HUES48 (cell line): ENCODE measurements around the gene LRRC4B.
"Not testable (repeated sequence)": the region's sequence is repeated elsewhere in the genome, so short reads cannot be mapped to it uniquely, and the experiment has no call there.

ENCODE experiments used
- H3K27ac ChIP-seq: one replicate; pipeline ENCODE4 v1.7.0; 2013; ENCODE audit warnings: low read depth, low read length, inconsistent platforms
- H3K27me3 ChIP-seq: 2 replicates; pipeline ENCODE4 v1.6.1; 2013; ENCODE audit warnings: mild to moderate bottlenecking, low read length; ENCODE audit not compliant: control insufficient read depth, insufficient read depth
- H3K36me3 ChIP-seq: 2 replicates; pipeline ENCODE4 v1.6.1; 2013; ENCODE audit warnings: low read length; ENCODE audit not compliant: control insufficient read depth, insufficient read depth
- H3K4me1 ChIP-seq: 2 replicates; pipeline ENCODE4 v1.6.1; 2013; ENCODE audit warnings: mild to moderate bottlenecking, low read length; ENCODE audit not compliant: control insufficient read depth, insufficient read depth
- H3K4me3 ChIP-seq: 2 replicates; pipeline ENCODE4 v1.5.1; 2013; ENCODE audit warnings: mild to moderate bottlenecking, low read depth, low read length
- H3K9ac ChIP-seq: 2 replicates; pipeline ENCODE4 v1.6.1; 2013; ENCODE audit warnings: mild to moderate bottlenecking, low read depth, low read length, moderate library complexity
- H3K9me3 ChIP-seq: 2 replicates; pipeline ENCODE4 v1.6.1; 2013; ENCODE audit warnings: low read length; ENCODE audit not compliant: control insufficient read depth, insufficient read depth

The LRRC4B gene

DNA sequence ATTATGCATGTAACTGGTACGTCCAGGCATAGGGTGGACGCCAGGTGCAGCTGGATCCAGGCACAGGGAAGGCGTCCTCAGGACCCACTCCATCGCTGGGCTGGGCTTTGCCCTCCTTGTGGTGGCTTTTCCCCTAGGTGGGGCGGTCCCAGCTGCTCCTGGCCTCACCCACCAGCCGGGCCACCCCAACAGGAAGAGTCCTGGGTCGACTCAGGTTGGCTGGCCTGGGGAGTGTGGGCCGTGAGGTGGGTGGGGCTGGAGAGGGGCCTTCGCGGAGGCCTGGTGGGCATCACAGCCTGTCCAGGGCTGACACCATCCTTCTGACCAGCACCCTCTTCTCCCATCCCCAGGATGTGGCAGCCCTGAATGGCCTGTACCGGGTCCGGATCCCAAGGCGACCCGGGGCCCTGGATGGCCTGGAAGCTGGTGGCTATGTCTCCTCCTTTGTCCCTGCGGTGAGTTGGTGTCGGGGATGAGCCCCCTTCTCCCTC is 88.4 kb downstream of the LRRC4B start:
- Histone ChIP-seq H3K4me1 (no peaks in the 10 kb centered on the region), H3K36me3 (peaks cover 42% of the 10 kb centered on the region), H3K4me3 (no peak overlapping the region), H3K9me3 (0 out of 2 replicates have a peak, but pooled peaks cover 5% of the 10 kb centered on the region), H3K27ac (no peak overlapping the region), H3K27me3 (no peaks in the 10 kb centered on the region), H3K9ac (no peak overlapping the region)

- H3K9ac ChIP-seq: no peak overlapping the region
- 0 out of 2 replicates have a peak, but pooled peaks cover 5% of the 10 kb centered on the region for H3K9me3 ChIP-seq
- no peak overlapping the region for H3K27ac ChIP-seq
- no peak overlapping the region for H3K4me3 ChIP-seq
- H3K4me1 ChIP-seq: no peaks in the 10 kb centered on the region
- H3K36me3 ChIP-seq: peaks cover 42% of the 10 kb centered on the region
- no peaks in the 10 kb centered on the region for H3K27me3 ChIP-seq
Measured at GRCh38 chr19:50478901-50479715, 89.1 kb downstream of the LRRC4B start.

DNA sequence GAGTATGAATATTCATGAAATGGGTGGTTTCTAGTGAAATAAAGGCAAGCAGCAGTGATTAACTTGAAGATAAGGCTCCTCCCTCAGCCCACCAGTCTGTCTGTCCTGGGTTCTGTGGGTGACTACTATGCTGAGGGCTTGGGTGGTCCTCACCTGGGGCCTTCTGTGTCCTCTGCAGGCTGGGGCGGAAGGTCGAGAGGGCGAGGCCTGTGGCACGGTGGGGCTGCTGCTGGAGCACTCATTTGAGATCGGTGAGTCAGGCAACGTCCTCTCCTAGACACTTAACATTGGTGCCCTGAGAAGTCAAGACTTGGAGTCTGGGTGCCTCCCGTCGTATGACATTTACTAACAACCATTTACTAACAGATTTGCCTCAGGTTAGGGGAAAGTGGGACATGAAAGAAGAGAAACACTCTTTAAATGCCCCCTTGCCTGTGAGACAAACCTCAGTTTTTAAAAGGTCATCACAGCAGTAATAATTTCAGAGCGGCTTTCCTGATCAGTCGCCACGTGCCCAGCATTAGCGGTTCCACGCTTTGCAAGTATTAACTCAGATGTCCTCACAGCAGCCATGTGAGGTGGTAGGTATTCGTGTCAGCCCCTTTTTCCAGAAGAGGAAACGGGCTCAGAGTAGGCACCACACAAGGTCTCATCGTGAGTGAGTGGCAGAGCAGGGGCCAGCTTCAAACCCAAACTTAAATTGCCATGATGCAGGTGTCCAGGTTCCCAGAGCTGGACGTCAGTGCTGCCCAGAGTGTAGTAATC is 90.3 kb downstream of the LRRC4B start:
- Histone ChIP-seq H3K36me3 (peaks cover 37% of the 10 kb centered on the region), H3K27me3 (no peaks in the 10 kb centered on the region), H3K27ac (no peak overlapping the region), H3K4me1 (no peaks in the 10 kb centered on the region), H3K9ac (no peak overlapping the region), H3K4me3 (peak overlapping the region; percentile 90; the same call in 1 of the 2 replicates), H3K9me3 (0 out of 2 replicates have a peak, but pooled peaks cover 5% of the 10 kb centered on the region)

DNA sequence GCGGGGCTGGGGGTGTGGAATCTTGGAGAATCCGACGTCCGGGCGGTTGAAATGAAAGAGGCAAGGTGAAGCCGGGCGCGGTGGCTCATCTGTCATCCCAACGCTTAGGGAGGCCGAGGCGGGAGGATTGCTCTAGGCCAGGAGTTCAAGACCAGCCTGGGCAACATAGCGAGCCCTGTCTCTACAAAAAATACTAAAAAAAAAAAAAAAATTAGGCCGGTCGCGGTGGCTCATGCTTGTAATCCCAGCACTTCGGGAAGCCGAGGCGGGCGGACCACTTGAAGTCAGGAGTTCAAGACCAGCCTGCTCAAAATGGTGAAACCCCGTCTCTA is 91.4 kb downstream of the LRRC4B start:
- Histone ChIP-seq H3K36me3 (peaks cover 35% of the 10 kb centered on the region), H3K9me3 (0 out of 2 replicates have a peak, but pooled peaks cover 5% of the 10 kb centered on the region), H3K4me3 (peak overlapping the region; percentile 90), H3K27me3 (no peaks in the 10 kb centered on the region), H3K9ac (no peak overlapping the region), H3K27ac (peak overlapping the region; percentile 96), H3K4me1 (no peaks in the 10 kb centered on the region)

DNA sequence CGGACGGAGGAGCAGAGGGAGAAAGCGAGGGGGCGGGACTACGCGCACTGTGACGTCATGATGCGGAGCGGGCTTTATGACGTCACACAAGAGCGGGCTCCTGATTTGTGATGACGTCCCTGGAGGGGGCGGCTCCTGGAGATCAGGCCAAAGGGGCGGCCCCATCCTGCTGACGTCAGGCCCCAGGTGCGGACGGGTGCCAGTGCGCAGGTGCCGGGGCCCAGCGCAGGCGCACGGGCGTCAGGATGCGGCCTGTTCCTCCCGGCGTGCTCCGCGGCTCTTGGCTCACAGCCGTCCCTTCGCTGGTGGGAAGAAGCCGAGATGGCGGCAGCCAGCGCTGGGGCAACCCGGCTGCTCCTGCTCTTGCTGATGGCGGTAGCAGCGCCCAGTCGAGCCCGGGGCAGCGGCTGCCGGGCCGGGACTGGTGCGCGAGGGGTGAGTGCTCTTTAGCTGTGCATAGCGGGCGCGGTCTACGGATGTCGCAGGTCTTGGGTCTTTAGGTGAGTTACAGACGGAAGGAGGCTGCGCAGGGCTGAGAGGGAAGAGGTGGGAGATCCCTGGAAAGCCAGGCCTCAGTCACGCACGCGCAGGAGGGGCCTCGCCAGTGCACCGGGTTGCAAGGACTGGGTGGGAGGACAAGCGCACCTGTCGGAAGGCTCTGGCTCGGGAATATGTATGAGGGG is 91.9 kb downstream of the LRRC4B start, which contains the start of the genes EMC10 and GARIN5A:
TSS of gene EMC10 (plus strand) at position 284 of the 683 bp plus-strand sequence. CDS start at position 322, 38 bp downstream.
TSS of gene GARIN5A (minus strand) at position 625 of the 683 bp plus-strand sequence. CDS start at position 165, 460 bp downstream.
- Histone ChIP-seq H3K9me3 (0 out of 2 replicates have a peak, but pooled peaks cover 5% of the 10 kb centered on the region), H3K27ac (peak within 1 kb of the TSS; percentile 96), H3K4me1 (no peaks in the 10 kb centered on the region), H3K36me3 (peaks cover 30% of the 10 kb centered on the region), H3K4me3 (peak within 1 kb of the TSS; percentile 90), H3K27me3 (no peaks in the 10 kb centered on the region), H3K9ac (peak within 1 kb of the TSS; percentile 88)

DNA sequence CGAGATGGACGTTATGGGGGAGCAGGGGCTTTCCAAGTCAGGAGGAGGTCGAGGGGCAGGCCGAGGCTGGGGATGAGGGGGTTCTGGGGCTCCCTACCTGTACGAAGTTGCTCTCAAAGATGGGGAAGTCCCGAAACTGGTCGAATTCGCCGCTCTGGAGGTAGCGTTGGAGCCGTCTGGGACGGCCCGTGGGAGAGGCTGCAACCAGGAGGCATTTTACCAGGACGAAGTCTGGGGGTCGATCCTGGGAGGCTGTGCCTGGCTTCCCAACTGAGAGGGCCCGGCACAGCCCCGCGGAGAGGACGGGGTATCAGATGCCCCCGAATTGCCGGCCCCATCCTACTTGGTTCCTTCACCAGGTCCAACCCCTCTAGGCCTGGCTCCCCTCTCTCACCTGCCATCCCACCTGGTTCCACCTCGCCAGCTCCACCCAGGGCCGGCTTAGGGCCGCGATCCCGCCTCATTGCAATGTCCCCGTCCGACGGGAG is 92.5 kb downstream of the LRRC4B start:
- no peaks in the 10 kb centered on the region for H3K4me1 ChIP-seq
- no peak overlapping the region for H3K27ac ChIP-seq
- no peaks in the 10 kb centered on the region for H3K27me3 ChIP-seq
- H3K36me3 ChIP-seq: peaks cover 25% of the 10 kb centered on the region
- H3K4me3 ChIP-seq: peak overlapping the region; percentile 90; the same call in 1 of the 2 replicates
- H3K9ac ChIP-seq: no peak overlapping the region
- H3K9me3 ChIP-seq: 0 out of 2 replicates have a peak, but pooled peaks cover 5% of the 10 kb centered on the region

DNA sequence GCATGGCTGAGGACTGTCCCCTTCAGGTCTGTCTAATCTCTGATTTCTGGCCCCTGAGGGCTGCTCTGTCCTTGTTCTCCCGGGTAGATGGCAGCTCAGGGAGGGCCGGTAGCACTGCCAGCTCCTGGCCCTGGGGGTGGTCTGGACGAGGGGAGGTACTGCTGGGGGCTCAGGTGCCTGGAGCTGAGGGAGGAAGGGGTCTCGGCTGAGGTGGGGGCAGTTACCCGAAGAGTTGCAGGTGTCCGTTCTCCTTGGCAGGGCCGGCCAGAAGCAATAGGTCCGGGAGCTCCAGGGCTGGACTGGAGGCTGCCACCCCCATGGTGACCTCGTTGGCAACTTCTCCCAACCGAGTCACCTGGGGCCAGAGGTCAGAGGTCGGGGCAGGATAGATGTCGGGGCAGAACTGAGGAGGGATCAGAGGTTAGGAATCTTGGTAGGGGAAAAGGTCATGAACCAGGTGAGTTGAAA is 93.1 kb downstream of the LRRC4B start:
- H3K27ac ChIP-seq: no peak overlapping the region
- no peak overlapping the region for H3K9ac ChIP-seq
- no peaks in the 10 kb centered on the region for H3K27me3 ChIP-seq
- no peak overlapping the region for H3K4me3 ChIP-seq
- H3K4me1 ChIP-seq: no peaks in the 10 kb centered on the region
- peaks cover 19% of the 10 kb centered on the region for H3K36me3 ChIP-seq
- H3K9me3 ChIP-seq: 0 out of 2 replicates have a peak, but pooled peaks cover 5% of the 10 kb centered on the region

DNA sequence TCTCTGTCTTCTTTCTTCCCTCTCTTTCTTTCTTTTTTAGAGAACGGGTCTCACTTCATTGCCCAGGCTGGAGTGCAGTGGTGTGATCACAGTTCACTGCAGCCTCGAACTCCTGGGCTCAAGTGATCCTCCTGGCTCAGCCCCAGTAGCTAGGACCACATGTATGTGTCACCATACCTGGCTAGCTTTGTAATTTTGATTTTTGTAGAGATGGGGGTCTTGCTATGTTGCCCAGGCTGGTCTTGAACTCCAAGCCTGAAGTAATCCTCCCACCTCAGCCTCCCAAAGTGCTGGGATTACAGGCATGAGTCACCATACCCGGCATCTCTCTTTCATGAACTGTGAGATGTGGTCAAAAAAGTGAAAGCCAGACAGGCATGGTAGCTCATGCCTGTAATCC is 94.9 kb downstream of the LRRC4B start:
- H3K9me3 ChIP-seq, H3K27ac ChIP-seq, H3K27me3 ChIP-seq, H3K36me3 ChIP-seq, H3K4me3 ChIP-seq, H3K9ac ChIP-seq, H3K4me1 ChIP-seq: not testable (repeated sequence)

DNA sequence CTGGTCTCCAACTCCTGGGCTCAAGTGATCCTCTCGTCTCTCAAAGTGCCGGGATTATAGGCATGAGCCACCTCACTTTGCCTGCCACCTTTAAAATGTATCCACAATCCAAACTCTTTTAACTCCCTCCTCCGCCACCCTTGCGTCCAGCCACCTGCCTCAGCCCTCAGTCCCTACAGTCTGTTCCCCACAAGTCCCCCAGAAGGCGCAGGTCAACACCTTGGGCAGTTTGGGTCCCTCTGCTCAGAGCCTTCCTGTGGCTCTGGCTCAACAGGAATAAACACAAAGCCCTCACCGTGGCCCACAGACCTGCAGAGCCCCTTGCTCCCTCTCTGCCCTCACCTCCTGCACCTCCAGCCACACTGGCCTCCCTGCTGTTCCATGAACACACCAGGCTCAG is 99.4 kb downstream of the LRRC4B start:
- Histone ChIP-seq H3K4me1 (peaks cover 5% of the 10 kb centered on the region; the same call in 1 of the 2 replicates), H3K9ac (no peak overlapping the region), H3K36me3 (no peaks in the 10 kb centered on the region)

DNA sequence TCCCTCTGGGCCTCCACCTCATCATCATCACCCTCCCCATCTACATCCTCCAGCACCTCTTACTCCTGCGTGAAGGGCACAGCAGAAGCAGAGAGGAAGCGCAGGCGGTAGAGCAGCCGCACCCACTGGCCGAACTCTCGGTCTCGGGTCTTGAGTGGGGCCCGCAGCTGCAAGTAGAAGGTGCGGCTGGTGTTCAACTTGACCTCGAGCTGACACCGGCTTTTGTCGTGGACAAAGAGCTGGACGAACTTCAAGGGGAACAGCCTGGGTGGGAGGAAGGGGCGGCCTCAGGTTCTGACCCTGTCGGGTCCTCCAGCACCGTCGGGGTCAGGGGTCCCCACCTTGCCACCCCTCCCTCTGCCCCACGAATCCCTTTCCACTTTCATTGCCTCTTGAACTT is 100.7 kb downstream of the LRRC4B start:
- Histone ChIP-seq H3K9ac (no peak overlapping the region), H3K36me3 (no peaks in the 10 kb centered on the region)

More for the DNA sequence above, 99.4 kb downstream of the LRRC4B start:
- no peak overlapping the region for H3K27ac ChIP-seq
- no peak overlapping the region for H3K4me3 ChIP-seq
- no peaks in the 10 kb centered on the region for H3K9me3 ChIP-seq
- no peaks in the 10 kb centered on the region for H3K27me3 ChIP-seq

More for the DNA sequence above, 100.7 kb downstream of the LRRC4B start:
- Histone ChIP-seq H3K27me3 (no peaks in the 10 kb centered on the region), H3K9me3 (no peaks in the 10 kb centered on the region), H3K4me3 (no peak overlapping the region), H3K4me1 (peaks cover 5% of the 10 kb centered on the region; the same call in 1 of the 2 replicates), H3K27ac (no peak overlapping the region)
